GM21737 (cell line): Measurements from ENCODE around the gene AK5.

Experiments
- ATAC-seq: cut with Tn5 transposase; IDR thresholded peaks from one replicate; pipeline ENCODE4 v1.9.1; 2021; ENCODE audit warnings: mild to moderate bottlenecking, moderate library complexity; ENCODE audit not compliant: unreplicated experiment

Gene AK5

DNA sequence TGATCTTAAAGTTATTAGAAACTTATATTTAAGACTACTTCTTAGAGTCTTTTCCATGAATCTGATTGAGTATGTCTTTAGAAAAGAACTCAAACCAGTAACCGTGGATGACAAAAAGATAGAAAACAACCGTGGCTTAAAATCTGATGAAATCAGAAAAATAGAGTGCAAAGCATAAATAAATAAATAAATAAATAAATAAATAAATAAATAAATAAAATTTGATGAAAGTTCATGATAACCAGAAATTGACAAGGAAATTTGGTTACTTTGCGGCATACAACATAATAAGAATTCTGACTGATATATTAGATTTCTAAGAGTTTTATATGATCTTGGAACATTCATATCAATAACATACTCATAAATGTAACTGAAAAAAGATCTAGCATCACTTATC is 152.1 kb downstream of the AK5 start:
- ATAC-seq, result no peak

DNA sequence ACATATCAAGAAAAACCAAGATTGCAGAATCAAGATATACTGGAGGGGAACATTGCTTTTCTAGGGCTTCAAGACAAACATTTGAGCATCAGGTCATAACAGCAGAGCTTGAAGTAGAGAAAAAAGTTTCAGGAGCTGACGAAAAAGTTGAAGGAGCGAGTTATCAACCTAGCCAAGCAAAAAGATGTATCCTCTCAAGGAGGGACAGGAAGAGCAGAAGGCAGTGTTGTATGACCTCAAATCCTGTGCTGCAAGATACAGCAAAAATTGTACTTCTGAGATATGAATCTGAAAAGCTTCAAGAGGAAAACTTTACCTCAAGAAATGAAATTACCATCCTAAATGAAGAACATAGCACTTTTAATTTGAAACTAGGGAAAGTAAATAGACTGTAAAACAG is 153.1 kb downstream of the AK5 start:
- ATAC-seq, result no peak

DNA sequence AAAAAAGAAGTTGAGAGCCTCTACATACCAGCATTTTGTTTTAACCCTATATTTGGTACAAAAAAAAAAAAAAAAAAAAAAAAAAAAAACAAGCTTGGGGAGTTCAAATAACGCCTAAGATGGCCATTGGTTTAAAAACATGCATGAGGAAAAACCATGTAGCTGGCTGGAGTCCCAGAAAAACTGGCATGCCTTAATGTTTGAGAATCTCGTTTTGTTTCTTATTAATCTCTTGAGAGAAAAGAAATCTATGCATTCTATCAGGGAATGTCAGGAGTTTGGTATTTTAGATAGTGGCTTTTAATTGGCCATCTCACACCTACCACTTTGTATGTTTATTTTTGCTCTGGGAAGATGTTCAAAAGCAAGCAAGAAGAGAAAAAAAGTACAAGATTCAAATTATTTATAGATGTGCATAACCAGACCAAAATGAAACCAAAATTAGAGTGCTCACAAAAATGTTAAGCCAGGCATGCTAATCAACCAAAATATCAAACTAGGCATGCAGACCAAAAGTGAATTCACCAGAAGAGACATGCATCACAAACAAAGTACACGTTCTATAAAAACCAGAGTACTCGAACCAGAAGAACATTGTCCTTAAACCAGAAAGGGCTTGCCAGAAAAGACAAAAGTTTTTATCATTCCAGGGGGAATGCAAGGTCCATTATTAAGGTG is 156.6 kb downstream of the AK5 start:
- no peak for ATAC-seq

DNA sequence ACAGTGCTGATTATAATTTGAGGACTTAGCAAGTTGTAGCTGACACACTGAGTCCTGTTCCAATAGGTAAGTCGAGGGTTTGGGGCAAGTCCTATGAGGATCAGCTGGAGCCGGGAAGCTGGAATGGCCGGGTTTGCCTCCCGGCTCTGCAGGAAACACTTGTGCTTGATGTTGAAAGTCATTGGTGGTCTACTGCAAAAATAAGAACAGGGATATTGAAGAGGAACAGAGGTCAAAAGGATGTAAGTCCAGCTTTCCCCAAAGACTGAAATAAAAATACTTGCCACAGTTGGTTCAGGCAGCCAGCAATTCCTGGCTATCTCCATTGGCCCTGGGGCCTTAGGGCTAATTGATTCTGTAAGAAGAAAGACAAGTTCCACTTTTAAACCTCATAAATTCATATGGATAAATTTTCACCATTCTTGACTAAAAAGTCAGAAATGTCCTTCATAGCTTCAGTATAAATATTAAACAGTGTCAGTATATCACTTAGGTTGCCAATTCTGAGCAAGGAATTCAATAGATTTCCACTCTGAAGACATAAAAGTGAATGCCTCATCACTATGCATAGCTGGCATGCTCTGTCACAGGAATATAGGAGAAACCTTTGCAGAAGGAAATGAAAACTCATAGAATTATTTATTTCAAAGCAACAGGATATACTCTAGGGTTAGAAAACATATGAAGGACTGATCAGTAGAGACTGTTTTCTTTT is 165.2 kb downstream of the AK5 start:
- no peak for ATAC-seq

DNA sequence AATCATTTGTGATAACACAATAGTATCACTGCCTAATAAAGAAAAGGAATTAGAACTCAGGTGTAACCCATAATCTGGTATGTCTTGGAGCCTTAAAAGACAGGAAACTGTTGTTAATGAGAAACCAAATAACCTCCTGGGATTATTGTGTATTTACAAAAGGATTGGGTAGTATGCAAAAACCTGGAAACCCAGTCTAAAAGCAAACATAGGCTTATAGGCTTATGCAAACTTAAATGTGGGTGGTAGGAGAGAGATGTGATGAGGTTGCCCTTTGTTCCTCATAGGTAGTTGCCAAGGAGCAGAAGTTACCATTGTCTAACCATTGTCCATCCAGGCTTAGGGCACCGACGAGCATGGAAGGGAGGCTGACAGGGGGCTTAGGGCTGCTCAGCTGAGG is 165.8 kb downstream of the AK5 start:
- ATAC-seq, result no peak

DNA sequence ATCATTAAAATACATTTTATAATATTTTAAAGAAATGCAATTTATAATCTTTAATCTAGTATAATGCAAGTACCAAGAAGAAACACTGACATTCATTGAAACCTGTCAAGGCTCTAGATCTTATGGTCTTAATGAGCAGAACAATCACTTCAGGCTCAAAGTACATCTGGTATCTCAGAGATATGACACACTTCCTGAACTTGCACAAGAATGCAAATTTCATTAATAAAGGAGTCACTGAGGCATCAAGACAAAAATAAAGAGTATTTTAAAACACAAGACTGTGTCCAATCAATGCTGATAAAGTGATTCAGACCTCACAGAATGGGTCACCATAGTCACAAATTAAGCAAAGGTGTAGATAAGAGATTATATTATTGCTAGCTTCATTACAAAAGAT is 178.1 kb downstream of the AK5 start:
- ATAC-seq, result no peak

DNA sequence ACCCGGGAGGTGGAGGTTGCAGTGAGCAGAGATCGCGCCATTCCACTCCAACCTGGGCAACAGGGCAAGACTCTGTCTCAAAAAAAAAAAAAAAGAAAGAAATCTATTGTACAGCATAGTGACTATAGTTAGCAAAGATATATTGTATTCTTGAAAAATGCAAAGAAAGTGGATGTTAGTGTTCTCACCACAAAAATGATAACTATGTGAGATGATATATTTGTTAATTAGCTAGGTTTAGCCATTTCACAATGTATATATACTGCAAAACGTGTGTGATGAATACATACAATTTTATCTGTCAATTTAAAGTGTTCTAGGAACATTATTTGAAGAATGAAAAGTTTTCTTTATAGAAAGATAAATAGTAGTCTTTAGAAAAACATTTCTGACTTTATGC is 179.9 kb downstream of the AK5 start:
- ATAC-seq, result no peak

DNA sequence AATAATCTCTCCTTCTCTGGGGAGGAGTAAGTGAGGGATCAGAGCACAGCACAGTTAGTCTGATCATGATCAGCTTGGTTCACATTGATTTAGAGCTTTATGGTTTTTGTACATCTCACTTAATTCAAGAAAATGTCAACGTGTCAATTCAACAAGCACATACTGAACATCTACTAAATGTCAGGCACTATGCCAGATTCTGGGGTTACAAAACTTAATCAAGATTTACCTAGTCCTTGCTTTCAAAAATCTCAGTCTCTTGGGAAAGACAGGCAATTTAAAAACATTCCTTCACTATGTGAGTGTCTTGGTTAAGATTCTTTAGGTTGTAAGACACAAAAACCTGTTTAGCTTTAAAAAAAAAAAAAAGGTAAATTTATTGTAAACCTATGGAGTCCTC is 181.4 kb downstream of the AK5 start:
- no peak for ATAC-seq

DNA sequence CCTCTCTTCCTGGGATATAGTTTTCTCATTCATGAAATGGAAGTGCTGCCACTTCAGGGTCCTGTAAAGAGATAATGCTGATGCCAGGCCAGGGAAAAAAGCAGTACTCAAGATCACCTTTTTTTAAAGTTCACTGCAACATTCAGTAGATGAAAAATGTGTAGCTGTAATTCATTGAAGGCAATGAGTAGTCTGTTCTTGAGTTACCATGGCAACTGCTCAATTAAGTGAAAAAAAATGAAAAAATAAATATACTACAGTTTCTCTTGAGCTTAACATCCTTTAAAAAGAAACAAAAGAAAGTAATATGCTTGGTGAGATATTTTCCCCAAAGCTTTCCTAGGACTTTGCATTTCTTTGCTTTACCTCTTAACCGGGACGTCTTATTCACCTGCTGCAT is 183.3 kb downstream of the AK5 start:
- no peak for ATAC-seq

DNA sequence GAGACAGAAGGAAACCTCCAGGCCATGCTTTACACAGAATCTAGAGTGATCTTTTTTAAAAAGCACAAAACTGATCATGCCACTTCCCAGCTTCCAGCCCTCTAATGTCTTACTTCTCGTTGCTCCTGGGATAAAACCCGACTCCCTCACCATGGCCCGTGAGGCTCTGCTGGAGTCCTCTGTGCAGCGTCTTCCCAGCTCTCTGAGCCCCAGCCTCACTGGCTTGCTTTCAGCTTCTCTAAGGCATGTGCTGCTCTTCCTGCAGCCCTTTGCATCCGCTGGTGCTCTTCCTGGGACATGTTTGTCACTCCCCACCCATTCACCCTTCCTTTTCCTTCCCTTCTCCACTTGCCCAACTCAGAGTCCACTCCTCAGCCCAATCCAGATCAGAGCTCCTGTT is 184.1 kb downstream of the AK5 start:
- ATAC-seq, result no peak

DNA sequence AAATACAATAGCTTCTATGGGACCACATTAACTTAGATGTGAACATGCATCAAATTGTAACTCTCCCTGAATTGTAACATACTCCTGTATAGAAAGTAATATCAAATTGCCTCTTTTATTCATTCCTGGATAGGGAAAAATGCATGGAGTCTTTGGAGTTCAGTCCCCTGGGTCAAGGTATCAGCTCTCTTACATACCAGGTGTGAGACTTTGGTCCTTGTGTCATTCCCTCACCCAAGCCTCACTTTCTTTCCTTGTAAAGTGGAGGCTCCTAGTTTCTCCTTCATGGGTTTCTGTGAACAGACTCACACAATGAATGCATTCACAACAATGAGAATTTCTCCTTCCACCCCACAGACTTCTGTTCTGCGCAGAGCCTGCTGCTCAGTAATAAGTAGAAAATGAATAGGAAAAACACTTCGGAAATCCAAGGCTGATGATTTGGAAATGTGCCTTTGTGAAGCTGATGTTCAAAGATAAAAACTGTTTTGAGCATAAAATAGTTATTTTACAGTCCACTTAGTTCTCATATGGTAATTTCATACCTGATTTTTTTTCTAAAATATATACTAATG is 185.3 kb downstream of the AK5 start:
- ATAC-seq, result no peak

DNA sequence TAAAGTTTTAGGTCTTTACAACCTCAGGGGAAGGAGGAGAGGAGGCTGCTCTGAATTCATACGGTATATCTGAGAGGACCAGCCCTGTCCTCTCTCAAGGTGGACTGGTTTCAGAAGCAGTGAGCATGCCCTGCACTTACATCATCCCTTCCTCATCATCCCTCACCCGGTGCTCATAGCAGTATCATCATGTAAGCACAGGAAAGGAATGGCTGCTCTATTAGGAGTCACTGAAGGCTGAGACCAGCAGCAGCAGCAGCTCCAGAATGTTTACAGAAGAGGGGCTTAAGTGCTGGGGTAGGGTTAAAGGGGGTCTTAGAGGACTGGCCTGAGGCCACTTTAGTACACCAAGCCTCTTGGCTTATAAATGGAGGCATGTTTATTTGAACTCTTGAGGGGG is 185.9 kb downstream of the AK5 start:
- ATAC-seq, result no peak

DNA sequence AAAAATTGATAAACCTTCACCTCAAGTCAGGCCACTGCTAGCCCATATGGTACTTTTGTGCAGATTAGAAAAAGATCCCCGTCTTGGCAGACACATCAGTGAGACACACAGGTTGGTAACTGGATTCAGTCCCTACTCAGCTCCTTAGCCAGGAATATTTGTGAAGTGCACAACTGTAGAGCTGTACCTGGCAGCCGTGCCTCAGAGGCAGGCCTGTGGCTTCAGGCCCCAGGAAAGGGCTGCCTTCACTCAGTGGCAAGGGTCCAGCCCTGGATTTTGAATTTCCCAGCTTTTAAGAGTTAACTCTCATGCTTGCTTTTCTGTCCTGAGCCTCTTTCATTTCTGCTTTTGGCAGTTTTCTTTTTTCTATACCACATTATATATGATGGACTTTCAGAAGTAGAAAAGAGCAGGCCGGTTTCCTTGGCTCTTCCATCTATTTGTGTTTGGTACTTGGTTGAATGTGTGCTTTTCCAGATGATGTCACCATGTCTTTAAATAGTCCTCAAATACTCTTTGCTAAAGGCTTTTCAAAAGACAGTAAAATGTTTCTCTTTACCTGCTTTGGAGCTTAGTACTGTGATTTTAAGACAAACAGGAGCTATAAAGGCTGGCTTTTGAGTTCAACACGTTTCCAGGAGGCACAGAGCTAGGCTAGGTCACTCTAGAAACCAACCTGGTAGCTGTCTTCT is 186.6 kb downstream of the AK5 start:
- no peak for ATAC-seq

DNA sequence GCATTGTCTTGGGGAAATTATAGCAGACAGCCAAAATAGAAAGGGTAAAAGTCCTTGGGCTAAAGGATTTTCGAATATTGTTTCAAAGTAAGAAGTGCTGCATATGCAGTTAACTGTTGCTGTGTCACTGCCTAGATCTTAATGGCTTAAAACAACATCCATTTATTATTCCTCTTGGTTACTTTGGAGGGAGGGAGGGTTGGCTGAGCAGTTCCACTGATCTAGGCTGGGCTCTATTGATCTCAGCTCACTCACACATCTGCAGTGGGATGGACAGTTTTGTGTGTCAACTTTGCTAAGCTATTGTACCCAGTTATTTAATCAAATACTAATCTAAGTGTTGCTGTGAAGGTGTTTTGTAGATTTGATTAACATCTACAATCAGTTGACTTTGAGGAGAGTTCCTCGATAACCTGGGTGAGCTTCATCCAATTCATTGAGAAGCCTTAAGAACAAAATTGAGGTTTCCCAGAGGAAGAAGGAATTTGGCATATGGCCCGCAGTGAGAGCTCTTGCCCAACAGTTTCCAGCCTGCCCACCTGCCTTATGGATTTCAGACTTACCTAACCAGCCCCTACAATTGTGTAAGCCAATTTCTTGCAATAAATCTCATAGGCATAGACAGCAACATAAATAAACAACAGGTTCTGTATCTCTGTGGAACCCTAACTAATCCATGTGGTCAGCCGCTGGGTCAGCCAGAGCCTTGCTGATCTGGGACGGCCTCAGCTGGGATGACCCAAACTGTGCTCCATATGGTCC is 187.3 kb downstream of the AK5 start:
- no peak for ATAC-seq

DNA sequence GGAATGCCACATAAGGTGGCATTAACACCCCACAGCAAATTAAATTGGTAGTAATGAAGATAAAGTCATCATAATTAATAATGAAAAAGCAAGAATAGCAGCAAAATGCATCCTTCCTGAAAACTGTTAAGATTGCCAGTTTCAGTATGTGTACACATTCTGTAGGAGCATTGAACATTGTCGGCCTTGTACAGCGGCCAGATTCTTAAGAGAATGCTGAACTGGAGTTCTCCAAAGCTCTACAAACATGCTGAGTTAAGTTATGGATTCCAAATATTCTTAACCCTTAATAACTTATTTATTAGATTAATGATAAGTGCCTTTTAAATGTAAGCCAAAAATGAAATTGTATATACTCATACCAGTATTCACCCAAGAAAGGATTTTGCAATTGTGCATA is 189.9 kb downstream of the AK5 start:
- no peak for ATAC-seq

DNA sequence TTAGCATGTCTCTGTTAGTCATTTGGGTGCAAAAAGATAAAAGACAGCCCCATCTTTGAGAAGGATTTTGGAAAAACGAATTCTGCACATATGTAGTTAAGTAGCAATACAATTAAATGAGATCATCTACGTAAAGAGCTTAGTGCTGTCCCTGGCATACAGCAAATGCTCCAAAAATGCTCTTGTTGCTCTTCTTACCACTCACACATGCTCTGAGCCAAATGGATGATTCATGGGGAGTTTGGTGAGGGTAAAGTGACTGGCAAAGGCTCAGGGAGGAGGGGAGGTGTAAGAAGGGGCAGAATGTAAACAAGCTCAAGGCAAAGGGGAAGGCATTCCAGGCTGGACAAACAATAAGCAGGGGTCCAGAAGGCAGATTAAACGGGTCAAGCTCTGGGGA is 191.9 kb downstream of the AK5 start:
- ATAC-seq, result no peak

DNA sequence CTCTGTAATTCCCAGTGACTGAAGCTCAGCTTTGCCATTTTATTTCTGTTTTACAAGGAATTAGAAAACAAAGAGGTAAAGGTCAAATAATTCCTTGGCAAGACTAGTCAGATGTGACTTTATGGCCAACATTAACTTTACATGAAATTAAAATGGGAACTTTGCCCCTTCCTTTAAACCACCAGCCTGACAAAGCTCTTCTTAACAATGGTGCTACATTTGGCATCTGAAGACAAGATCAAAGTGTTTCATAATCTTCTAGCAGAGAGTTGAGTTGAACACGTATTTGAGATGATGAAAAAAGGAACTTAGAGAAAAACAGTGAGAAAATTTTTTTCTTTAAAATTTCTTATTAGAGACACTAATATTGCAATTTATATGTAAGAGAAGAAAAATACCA is 193.8 kb downstream of the AK5 start:
- ATAC-seq, result no peak

DNA sequence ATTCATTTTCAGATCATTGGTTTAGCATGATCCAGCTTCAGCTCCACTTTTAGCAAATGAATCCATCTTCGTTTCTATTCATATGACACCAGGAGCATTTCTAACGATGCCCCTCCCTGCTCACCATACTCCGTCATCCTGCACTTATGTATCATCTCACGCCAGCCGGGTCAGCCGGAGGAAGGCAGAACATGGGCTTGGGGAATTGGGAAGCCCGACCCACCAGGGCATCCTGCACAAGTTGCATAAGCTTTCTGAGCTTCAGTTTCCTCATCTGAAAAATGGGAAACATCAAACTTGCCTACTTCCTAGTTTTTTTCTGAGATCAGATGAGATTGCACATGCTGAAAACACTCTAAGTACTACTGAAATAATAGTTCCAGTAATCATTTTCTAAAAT is 194.7 kb downstream of the AK5 start:
- no peak for ATAC-seq

DNA sequence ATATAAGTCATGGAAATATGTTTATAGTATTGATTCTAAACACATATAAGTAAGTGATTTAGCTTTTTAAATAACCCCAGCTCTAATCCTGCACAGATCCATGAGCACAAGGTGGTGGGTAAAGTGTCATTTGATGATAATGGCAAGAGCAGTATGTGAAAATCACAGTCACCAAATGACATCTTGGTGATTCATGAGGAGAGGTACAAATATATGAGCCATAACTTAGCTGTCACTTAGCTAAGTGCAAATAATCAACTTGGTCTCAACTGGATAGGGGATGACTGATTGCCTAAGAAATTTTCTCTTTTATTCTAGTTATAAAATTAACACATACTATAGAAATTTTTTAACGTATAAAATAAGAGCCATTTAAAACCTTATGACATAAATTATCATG is 202.5 kb downstream of the AK5 start:
- no peak for ATAC-seq

DNA sequence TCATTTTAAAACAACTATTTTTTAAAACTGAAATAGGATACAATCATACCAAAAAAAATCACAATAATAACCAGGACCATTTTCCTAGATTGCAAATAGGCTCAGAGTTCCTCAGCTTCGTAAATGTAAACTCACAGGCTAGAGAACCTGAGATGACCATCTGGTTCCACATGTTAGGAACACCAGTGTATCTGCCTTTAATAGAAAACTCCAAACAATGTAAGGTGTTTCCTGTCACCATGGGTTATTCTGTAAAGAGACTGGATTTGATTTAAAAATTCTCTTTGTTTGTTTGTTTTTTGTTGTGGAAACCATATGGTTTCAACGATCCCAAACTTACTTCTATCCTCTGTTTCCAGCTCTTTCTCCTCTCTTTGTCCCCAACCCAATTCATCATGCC is 203.1 kb downstream of the AK5 start:
- ATAC-seq, result no peak

DNA sequence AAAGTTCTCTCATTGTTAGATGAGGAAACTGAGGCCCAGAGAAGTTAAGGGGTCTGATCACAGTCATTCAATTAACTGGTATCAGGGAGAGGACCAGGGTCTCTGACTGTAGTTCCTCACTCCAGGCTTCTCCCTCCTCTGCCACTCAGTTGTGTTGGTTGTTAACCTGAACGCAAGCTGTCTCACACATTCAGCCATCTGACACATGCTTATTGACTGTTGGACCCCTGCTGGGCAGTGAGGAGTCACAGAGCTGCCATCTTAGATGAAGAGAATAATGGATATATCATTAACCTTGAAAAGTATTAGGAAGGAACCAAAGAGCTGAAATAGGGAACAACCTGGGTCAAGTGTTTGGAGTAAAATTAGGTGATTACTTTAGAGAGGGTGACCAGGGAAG is 205.8 kb downstream of the AK5 start:
- ATAC-seq, result no peak
